Gastroesophageal sphincter (tissue), 3 donors: ENCODE measurements around the gene MLLT3.

Source experiments
- CTCF ChIP-seq, 4 experiments: fragments of 200-600 bp in 2 of 4; fragments of 450-650 bp in 2 of 4; sonication (generic) in 1 of 4; IDR thresholded peaks; one replicate each; pipeline ENCODE4 v1.5.1; 2017 to 2019; ENCODE audit warnings: antibody characterized with exemption in 4 of 4, mild to moderate bottlenecking in 2 of 4, moderate library complexity in 2 of 4
- POLR2AphosphoS5 ChIP-seq: sonication (generic); formaldehyde crosslinking; IDR thresholded peaks from one replicate; pipeline ENCODE4 v1.6.1; 2017; ENCODE audit warnings: antibody characterized with exemption

GRCh38 chr9:20592673-20593072 is 29.6 kb downstream of the MLLT3 start:
- TF ChIP-seq POLR2AphosphoS5 = no peak
- no peak for TF ChIP-seq CTCF (IDR thresholded peaks at IDR 0.05)
